GM23338 (cell line): ENCODE data around the gene CNTNAP2. TPM values are rescaled to one million over a fixed set of nuclear protein-coding genes. Genes with fewer than 3 reads are reported as not detected.

Source experiments
- ATAC-seq: fragments of 200-7000 bp; cut with Tn5 transposase; 3 replicates; pipeline ENCODE4 v1.9.1; 2020
- DNase-seq: peaks from one replicate; pipeline ENCODE4 v3.0.0-alpha.2; 2015; ENCODE audit warnings: low spot score
- H2AFZ ChIP-seq: fragments of 200-600 bp; sonication (generic); 2 replicates; pipeline ENCODE4 v1.8.0; 2016; ENCODE audit warnings: antibody characterized with exemption, mild to moderate bottlenecking, moderate library complexity
- H3F3A ChIP-seq: fragments of 200-600 bp; sonication (generic); replicated peaks from 2 replicates; pipeline ENCODE4 v1.8.0; 2017; ENCODE audit warnings: antibody characterized with exemption, mixed run types, low read depth
- H3K27ac ChIP-seq: fragments of 200-600 bp; sonication (generic); 2 replicates; pipeline ENCODE4 v1.6.1; 2016; ENCODE audit warnings: low read depth
- H3K27me3 ChIP-seq: fragments of 200-600 bp; sonication (generic); 2 replicates; pipeline ENCODE4 v1.8.0; 2016; ENCODE audit warnings: mild to moderate bottlenecking, mixed run types, moderate library complexity; ENCODE audit not compliant: insufficient read depth
- H3K36me3 ChIP-seq: fragments of 200-600 bp; sonication (generic); 2 replicates; pipeline ENCODE4 v1.8.0; 2016; ENCODE audit warnings: mild to moderate bottlenecking; ENCODE audit not compliant: insufficient read depth
- H3K4me1 ChIP-seq: fragments of 200-600 bp; sonication (generic); 2 replicates; pipeline ENCODE4 v1.8.0; 2016; ENCODE audit warnings: mild to moderate bottlenecking, moderate library complexity; ENCODE audit not compliant: insufficient read depth
- H3K4me2 ChIP-seq: fragments of 200-600 bp; sonication (generic); 2 replicates; pipeline ENCODE4 v1.7.1; 2017; ENCODE audit warnings: mixed run types
- H3K4me3 ChIP-seq: fragments of 200-600 bp; sonication (generic); 2 replicates; pipeline ENCODE4 v1.6.1; 2016; ENCODE audit warnings: mixed run types
- H3K79me2 ChIP-seq: fragments of 200-600 bp; sonication (generic); replicated peaks from 2 replicates; pipeline ENCODE4 v1.8.0; 2017; ENCODE audit warnings: mild to moderate bottlenecking; ENCODE audit not compliant: insufficient read depth
- H3K9me2 ChIP-seq: fragments of 200-600 bp; sonication (generic); 2 replicates; pipeline ENCODE4 v1.8.0; 2017; ENCODE audit not compliant: insufficient read depth
- H4K20me1 ChIP-seq: fragments of 200-600 bp; sonication (generic); replicated peaks from 2 replicates; pipeline ENCODE4 v1.8.0; 2017; ENCODE audit warnings: mild to moderate bottlenecking; ENCODE audit not compliant: insufficient read depth
- H3K27ac Mint-ChIP-seq: 2 replicates; pipeline ENCODE4 v1.8.0; 2020; ENCODE audit warnings: inconsistent platforms, mild to moderate bottlenecking, moderate library complexity, mixed read lengths
- H3K27me3 Mint-ChIP-seq: 3 replicates; pipeline ENCODE4 v1.8.0; 2022; ENCODE audit warnings: low read depth, mild to moderate bottlenecking, moderate library complexity, mixed read lengths, inconsistent platforms; ENCODE audit not compliant: insufficient read depth, poor library complexity
- H3K36me3 Mint-ChIP-seq: 3 replicates; pipeline ENCODE4 v1.8.0; 2021; ENCODE audit warnings: low read depth, mild to moderate bottlenecking, inconsistent platforms, moderate library complexity, mixed read lengths
- H3K4me1 Mint-ChIP-seq: 3 replicates; pipeline ENCODE4 v1.8.0; 2020; ENCODE audit warnings: mild to moderate bottlenecking, inconsistent platforms, mixed read lengths
- H3K4me3 Mint-ChIP-seq: 3 replicates; pipeline ENCODE4 v1.8.0; 2021; ENCODE audit warnings: moderate library complexity, mild to moderate bottlenecking, inconsistent platforms, mixed read lengths
- H3K9me3 Mint-ChIP-seq: 3 replicates; pipeline ENCODE4 v1.8.0; 2020; ENCODE audit warnings: moderate library complexity, mild to moderate bottlenecking, inconsistent platforms, mixed read lengths
- CREB1 ChIP-seq: fragments of 250-450 bp; sonication (Bioruptor Pico); IDR thresholded peaks from 2 replicates; pipeline ENCODE4 v1.5.0; 2020; ENCODE audit warnings: low read depth, mild to moderate bottlenecking, moderate library complexity
- EZH2 ChIP-seq: fragments of 200-600 bp; sonication (generic); IDR thresholded peaks from one replicate; pipeline ENCODE4 v1.8.0; 2017; ENCODE audit warnings: antibody characterized with exemption, mild to moderate bottlenecking, low read depth; ENCODE audit not compliant: unreplicated experiment
- EZH2phosphoT487 ChIP-seq: fragments of 200-600 bp; sonication (generic); IDR thresholded peaks from one replicate; pipeline ENCODE4 v1.8.1; 2018; ENCODE audit warnings: antibody characterized with exemption; ENCODE audit not compliant: unreplicated experiment
- JUNB ChIP-seq: IDR thresholded peaks from one replicate; pipeline ENCODE4 v1.6.1; 2016; ENCODE audit warnings: antibody characterized with exemption; ENCODE audit not compliant: unreplicated experiment
- NANOG ChIP-seq: IDR thresholded peaks from 2 replicates; pipeline ENCODE4 v1.6.1; 2016; ENCODE audit warnings: antibody characterized with exemption, borderline replicate concordance
- POLR2AphosphoS5 ChIP-seq: IDR thresholded peaks from 2 replicates; pipeline ENCODE4 v1.6.1; 2016; ENCODE audit warnings: antibody characterized with exemption, low read depth
- STAT1 ChIP-seq: IDR thresholded peaks from one replicate; pipeline ENCODE4 v1.6.1; 2016; ENCODE audit warnings: antibody characterized with exemption; ENCODE audit not compliant: unreplicated experiment
- ZNF114 ChIP-seq: fragments of 250-450 bp; sonication (Bioruptor Pico); IDR thresholded peaks from 2 replicates; pipeline ENCODE4 v1.5.0; 2020; ENCODE audit warnings: mild to moderate bottlenecking, moderate library complexity
- ZNF331 ChIP-seq: fragments of 250-450 bp; sonication (Bioruptor Pico); IDR thresholded peaks from 2 replicates; pipeline ENCODE4 v1.5.0; 2020; ENCODE audit warnings: low read depth, mild to moderate bottlenecking, moderate library complexity
- polyA plus RNA-seq: library from polyadenylated mRNA; unstranded; fragments of >200 nt; fragmentation: Nextera tagmentation; extraction: Ambion mirVana; gene quantifications from 2 replicates; pipeline ENCODE4 v1.2.1, GENCODE V29; 2016
- total RNA-seq: library from RNA; depleted of rRNA; stranded (reverse); fragments of >200 nt; shearing (Covaris generic); gene quantifications from 2 replicates; pipeline ENCODE4 v1.2.3, GENCODE V29; 2014
- TF ChIP-seq, protein P1 (sequence below): fragments of 250-450 bp; sonication (Bioruptor Pico); IDR thresholded peaks from 2 replicates; pipeline ENCODE4 v1.5.0; 2020; ENCODE audit warnings: mild to moderate bottlenecking, moderate library complexity
- TF ChIP-seq, protein P2 (sequence below), 2 experiments: fragments of 200-600 bp in 1 of 2; sonication (generic) in 1 of 2; conservative IDR thresholded peaks; 2 replicates each; pipeline versions ENCODE4 v1.5.1 to v1.6.1; 2016 to 2017; ENCODE audit warnings: antibody characterized with exemption in 2 of 2, low read depth in 2 of 2, mild to moderate bottlenecking in 2 of 2, moderate library complexity in 1 of 2
- TF ChIP-seq, protein P3 (sequence below): IDR thresholded peaks from one replicate; pipeline ENCODE4 v1.6.1; 2018; ENCODE audit warnings: antibody characterized with exemption; ENCODE audit not compliant: unreplicated experiment
- TF ChIP-seq, protein P4 (sequence below): IDR thresholded peaks from 2 replicates; pipeline ENCODE4 v1.6.1; 2016; ENCODE audit warnings: antibody characterized with exemption

CNTNAP2 gene
- total and polyA plus RNA-seq, 2 experiments from 2014 or later = 38.2 to 61.3 TPM

DNA sequence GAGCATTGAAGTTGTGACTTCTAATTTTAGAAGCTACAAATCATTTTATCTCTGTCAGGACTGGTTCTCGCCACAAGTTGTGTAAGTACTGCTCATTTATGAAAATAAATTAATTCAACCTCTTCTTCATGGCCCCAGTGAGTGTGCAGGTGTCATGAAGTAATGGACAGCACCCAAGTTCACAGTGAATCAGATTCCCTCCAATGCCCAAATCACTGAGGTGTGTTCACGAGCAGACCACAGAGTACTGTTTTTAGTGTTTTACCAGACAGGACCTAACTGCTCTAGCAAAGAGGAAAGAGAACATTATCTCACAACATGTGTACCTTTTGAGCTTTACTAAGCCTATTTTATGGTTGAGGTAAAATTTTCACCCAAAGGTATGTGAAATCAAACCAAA lies 980.0 kb downstream of the CNTNAP2 start:
- Mint-ChIP-seq H3K27ac (no peak overlapping the region), H3K4me1 (no peaks in the 10 kb centered on the region), H3K27me3 (no peaks in the 10 kb centered on the region), H3K4me3 (no peak overlapping the region), H3K36me3 (0 out of 3 replicates have a peak, but pooled peaks cover under 1% of the 10 kb centered on the region), H3K9me3 (peaks cover 37% of the 10 kb centered on the region)
- H3K4me2 ChIP-seq = no peak overlapping the region
- no peak overlapping the region for H3K27ac ChIP-seq
- no peak overlapping the region for H3K4me3 ChIP-seq
- H3K79me2 ChIP-seq = no peaks in the 10 kb centered on the region
- no peak overlapping the region for H2AFZ ChIP-seq
- H3K4me1 ChIP-seq = no peaks in the 10 kb centered on the region
- H3K27me3 ChIP-seq = no peaks in the 10 kb centered on the region
- DNase-seq (no peak), ATAC-seq (no peak)
- H3K9me2 ChIP-seq = no peaks in the 10 kb centered on the region
- H3K36me3 ChIP-seq = no peaks in the 10 kb centered on the region
- no peaks in the 10 kb centered on the region for H4K20me1 ChIP-seq
- no peaks in the 10 kb centered on the region for H3F3A ChIP-seq
- TF ChIP-seq, protein P1, sequence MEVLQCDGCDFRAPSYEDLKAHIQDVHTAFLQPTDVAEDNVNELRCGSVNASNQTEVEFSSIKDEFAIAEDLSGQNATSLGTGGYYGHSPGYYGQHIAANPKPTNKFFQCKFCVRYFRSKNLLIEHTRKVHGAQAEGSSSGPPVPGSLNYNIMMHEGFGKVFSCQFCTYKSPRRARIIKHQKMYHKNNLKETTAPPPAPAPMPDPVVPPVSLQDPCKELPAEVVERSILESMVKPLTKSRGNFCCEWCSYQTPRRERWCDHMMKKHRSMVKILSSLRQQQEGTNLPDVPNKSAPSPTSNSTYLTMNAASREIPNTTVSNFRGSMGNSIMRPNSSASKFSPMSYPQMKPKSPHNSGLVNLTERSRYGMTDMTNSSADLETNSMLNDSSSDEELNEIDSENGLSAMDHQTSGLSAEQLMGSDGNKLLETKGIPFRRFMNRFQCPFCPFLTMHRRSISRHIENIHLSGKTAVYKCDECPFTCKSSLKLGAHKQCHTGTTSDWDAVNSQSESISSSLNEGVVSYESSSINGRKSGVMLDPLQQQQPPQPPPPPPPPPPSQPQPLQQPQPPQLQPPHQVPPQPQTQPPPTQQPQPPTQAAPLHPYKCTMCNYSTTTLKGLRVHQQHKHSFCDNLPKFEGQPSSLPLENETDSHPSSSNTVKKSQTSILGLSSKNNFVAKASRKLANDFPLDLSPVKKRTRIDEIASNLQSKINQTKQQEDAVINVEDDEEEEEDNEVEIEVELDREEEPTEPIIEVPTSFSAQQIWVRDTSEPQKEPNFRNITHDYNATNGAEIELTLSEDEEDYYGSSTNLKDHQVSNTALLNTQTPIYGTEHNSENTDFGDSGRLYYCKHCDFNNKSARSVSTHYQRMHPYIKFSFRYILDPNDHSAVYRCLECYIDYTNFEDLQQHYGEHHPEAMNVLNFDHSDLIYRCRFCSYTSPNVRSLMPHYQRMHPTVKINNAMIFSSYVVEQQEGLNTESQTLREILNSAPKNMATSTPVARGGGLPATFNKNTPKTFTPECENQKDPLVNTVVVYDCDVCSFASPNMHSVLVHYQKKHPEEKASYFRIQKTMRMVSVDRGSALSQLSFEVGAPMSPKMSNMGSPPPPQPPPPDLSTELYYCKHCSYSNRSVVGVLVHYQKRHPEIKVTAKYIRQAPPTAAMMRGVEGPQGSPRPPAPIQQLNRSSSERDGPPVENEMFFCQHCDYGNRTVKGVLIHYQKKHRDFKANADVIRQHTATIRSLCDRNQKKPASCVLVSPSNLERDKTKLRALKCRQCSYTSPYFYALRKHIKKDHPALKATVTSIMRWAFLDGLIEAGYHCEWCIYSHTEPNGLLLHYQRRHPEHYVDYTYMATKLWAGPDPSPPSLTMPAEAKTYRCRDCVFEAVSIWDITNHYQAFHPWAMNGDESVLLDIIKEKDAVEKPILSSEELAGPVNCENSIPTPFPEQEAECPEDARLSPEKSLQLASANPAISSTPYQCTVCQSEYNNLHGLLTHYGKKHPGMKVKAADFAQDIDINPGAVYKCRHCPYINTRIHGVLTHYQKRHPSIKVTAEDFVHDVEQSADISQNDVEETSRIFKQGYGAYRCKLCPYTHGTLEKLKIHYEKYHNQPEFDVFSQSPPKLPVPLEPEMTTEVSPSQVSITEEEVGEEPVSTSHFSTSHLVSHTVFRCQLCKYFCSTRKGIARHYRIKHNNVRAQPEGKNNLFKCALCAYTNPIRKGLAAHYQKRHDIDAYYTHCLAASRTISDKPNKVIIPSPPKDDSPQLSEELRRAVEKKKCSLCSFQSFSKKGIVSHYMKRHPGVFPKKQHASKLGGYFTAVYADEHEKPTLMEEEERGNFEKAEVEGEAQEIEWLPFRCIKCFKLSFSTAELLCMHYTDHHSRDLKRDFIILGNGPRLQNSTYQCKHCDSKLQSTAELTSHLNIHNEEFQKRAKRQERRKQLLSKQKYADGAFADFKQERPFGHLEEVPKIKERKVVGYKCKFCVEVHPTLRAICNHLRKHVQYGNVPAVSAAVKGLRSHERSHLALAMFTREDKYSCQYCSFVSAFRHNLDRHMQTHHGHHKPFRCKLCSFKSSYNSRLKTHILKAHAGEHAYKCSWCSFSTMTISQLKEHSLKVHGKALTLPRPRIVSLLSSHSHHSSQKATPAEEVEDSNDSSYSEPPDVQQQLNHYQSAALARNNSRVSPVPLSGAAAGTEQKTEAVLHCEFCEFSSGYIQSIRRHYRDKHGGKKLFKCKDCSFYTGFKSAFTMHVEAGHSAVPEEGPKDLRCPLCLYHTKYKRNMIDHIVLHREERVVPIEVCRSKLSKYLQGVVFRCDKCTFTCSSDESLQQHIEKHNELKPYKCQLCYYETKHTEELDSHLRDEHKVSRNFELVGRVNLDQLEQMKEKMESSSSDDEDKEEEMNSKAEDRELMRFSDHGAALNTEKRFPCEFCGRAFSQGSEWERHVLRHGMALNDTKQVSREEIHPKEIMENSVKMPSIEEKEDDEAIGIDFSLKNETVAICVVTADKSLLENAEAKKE (CRISPR knock-in tag) = no peak
- TF ChIP-seq JUNB (no peak), STAT1 (no peak), EZH2 (no peak), NANOG (no peak), CREB1 (CRISPR knock-in tag) (no peak), ZNF331 (no peak), POLR2AphosphoS5 (no peak), EZH2phosphoT487 (no peak), ZNF114 (CRISPR knock-in tag) (no peak)
- TF ChIP-seq, protein P2, sequence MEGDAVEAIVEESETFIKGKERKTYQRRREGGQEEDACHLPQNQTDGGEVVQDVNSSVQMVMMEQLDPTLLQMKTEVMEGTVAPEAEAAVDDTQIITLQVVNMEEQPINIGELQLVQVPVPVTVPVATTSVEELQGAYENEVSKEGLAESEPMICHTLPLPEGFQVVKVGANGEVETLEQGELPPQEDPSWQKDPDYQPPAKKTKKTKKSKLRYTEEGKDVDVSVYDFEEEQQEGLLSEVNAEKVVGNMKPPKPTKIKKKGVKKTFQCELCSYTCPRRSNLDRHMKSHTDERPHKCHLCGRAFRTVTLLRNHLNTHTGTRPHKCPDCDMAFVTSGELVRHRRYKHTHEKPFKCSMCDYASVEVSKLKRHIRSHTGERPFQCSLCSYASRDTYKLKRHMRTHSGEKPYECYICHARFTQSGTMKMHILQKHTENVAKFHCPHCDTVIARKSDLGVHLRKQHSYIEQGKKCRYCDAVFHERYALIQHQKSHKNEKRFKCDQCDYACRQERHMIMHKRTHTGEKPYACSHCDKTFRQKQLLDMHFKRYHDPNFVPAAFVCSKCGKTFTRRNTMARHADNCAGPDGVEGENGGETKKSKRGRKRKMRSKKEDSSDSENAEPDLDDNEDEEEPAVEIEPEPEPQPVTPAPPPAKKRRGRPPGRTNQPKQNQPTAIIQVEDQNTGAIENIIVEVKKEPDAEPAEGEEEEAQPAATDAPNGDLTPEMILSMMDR (conservative IDR thresholded peaks at IDR 0.05; ENCODE audit: low read depth in 2 of 2) = no peak
- TF ChIP-seq, protein P3, sequence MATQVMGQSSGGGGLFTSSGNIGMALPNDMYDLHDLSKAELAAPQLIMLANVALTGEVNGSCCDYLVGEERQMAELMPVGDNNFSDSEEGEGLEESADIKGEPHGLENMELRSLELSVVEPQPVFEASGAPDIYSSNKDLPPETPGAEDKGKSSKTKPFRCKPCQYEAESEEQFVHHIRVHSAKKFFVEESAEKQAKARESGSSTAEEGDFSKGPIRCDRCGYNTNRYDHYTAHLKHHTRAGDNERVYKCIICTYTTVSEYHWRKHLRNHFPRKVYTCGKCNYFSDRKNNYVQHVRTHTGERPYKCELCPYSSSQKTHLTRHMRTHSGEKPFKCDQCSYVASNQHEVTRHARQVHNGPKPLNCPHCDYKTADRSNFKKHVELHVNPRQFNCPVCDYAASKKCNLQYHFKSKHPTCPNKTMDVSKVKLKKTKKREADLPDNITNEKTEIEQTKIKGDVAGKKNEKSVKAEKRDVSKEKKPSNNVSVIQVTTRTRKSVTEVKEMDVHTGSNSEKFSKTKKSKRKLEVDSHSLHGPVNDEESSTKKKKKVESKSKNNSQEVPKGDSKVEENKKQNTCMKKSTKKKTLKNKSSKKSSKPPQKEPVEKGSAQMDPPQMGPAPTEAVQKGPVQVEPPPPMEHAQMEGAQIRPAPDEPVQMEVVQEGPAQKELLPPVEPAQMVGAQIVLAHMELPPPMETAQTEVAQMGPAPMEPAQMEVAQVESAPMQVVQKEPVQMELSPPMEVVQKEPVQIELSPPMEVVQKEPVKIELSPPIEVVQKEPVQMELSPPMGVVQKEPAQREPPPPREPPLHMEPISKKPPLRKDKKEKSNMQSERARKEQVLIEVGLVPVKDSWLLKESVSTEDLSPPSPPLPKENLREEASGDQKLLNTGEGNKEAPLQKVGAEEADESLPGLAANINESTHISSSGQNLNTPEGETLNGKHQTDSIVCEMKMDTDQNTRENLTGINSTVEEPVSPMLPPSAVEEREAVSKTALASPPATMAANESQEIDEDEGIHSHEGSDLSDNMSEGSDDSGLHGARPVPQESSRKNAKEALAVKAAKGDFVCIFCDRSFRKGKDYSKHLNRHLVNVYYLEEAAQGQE = no peak
- TF ChIP-seq, protein P4, sequence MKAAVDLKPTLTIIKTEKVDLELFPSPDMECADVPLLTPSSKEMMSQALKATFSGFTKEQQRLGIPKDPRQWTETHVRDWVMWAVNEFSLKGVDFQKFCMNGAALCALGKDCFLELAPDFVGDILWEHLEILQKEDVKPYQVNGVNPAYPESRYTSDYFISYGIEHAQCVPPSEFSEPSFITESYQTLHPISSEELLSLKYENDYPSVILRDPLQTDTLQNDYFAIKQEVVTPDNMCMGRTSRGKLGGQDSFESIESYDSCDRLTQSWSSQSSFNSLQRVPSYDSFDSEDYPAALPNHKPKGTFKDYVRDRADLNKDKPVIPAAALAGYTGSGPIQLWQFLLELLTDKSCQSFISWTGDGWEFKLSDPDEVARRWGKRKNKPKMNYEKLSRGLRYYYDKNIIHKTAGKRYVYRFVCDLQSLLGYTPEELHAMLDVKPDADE = no peak
